Measurements from ENCODE around the gene AUTS2.

GRCh38 chr7:70178211-70178610, 579.9 kb downstream of the AUTS2 start:
- TF ChIP-seq, protein P1, sequence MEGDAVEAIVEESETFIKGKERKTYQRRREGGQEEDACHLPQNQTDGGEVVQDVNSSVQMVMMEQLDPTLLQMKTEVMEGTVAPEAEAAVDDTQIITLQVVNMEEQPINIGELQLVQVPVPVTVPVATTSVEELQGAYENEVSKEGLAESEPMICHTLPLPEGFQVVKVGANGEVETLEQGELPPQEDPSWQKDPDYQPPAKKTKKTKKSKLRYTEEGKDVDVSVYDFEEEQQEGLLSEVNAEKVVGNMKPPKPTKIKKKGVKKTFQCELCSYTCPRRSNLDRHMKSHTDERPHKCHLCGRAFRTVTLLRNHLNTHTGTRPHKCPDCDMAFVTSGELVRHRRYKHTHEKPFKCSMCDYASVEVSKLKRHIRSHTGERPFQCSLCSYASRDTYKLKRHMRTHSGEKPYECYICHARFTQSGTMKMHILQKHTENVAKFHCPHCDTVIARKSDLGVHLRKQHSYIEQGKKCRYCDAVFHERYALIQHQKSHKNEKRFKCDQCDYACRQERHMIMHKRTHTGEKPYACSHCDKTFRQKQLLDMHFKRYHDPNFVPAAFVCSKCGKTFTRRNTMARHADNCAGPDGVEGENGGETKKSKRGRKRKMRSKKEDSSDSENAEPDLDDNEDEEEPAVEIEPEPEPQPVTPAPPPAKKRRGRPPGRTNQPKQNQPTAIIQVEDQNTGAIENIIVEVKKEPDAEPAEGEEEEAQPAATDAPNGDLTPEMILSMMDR (IDR thresholded peaks at IDR 0.05) = no peak
- TF ChIP-seq POLR2A (IDR thresholded peaks at IDR 0.05) = no peak
